Measurements from ENCODE around the gene SLC4A1. TPM values are rescaled to one million over a fixed set of nuclear protein-coding genes. Genes with fewer than 3 reads are reported as not detected.

SLC4A1 gene
- total RNA-seq, 1 donor, result not detected

- Histone ChIP-seq H3K9me3 (ENCODE audit: low read depth, low read length) (no peaks in the 10 kb centered on the region), H3K27ac (ENCODE audit: low read depth, low read length) (peak overlapping the region; percentile 73), H2AFZ (ENCODE audit: low read length) (peak overlapping the region; percentile 94), H3K4me2 (ENCODE audit: insufficient read depth, low read length) (peak overlapping the region; percentile 97), H4K20me1 (ENCODE audit: insufficient read depth, low read length) (peaks cover 3% of the 10 kb centered on the region), H3K4me3 (ENCODE audit: insufficient read depth, low read length) (peak overlapping the region; percentile 87), H3K27me3 (ENCODE audit: insufficient read depth, low read length) (no peaks in the 10 kb centered on the region), H3K4me1 (ENCODE audit: insufficient read depth, low read length) (peaks cover 36% of the 10 kb centered on the region), H3K36me3 (ENCODE audit: insufficient read depth, low read length) (peaks cover 11% of the 10 kb centered on the region), H3K79me2 (ENCODE audit: insufficient read depth, low read length) (peaks cover 25% of the 10 kb centered on the region)
- no peak for TF ChIP-seq CTCF (IDR thresholded peaks at IDR 0.05; ENCODE audit: extremely low read depth, low read depth, low read length)
- DNase-seq (ENCODE audit: insufficient read length, low spot score, missing footprints), result no peak
Observed at GRCh38 chr17:44200478-44201155, 67.3 kb downstream of the SLC4A1 start.

GRCh38 chr17:44199553-44200477, 68.1 kb downstream of the SLC4A1 start, which contains the start of gene ATXN7L3:
Gene ATXN7L3, minus strand, starts transcription at chr17:44199884. Its CDS starts 1,814 bp downstream, at chr17:44198070.
- Histone ChIP-seq H3K27me3 (ENCODE audit: insufficient read depth, low read length) (no peaks in the 10 kb centered on the region), H3K4me3 (ENCODE audit: insufficient read depth, low read length) (peak within 1 kb of the TSS; percentile 87), H3K79me2 (ENCODE audit: insufficient read depth, low read length) (peaks cover 30% of the 10 kb centered on the region), H3K27ac (ENCODE audit: low read depth, low read length) (peak within 1 kb of the TSS; percentile 73), H3K36me3 (ENCODE audit: insufficient read depth, low read length) (peaks cover 19% of the 10 kb centered on the region), H4K20me1 (ENCODE audit: insufficient read depth, low read length) (peaks cover 3% of the 10 kb centered on the region), H3K4me1 (ENCODE audit: insufficient read depth, low read length) (peaks cover 36% of the 10 kb centered on the region), H3K4me2 (ENCODE audit: insufficient read depth, low read length) (peak within 1 kb of the TSS; percentile 97), H2AFZ (ENCODE audit: low read length) (peak within 1 kb of the TSS; percentile 94), H3K9me3 (ENCODE audit: low read depth, low read length) (no peaks in the 10 kb centered on the region)
- TF ChIP-seq CTCF (IDR thresholded peaks at IDR 0.05; ENCODE audit: extremely low read depth, low read depth, low read length), result no peak
- DNase-seq (ENCODE audit: insufficient read length, low spot score, missing footprints), result peak; percentile 100

- no peaks in the 10 kb centered on the region for H3K27me3 ChIP-seq (ENCODE audit: insufficient read depth, low read length)
- H4K20me1 ChIP-seq (ENCODE audit: insufficient read depth, low read length), result peaks cover 3% of the 10 kb centered on the region
- peaks cover 30% of the 10 kb centered on the region for H3K79me2 ChIP-seq (ENCODE audit: insufficient read depth, low read length)
- peak overlapping the region; percentile 15 for H2AFZ ChIP-seq (ENCODE audit: low read length)
- peaks cover 28% of the 10 kb centered on the region for H3K36me3 ChIP-seq (ENCODE audit: insufficient read depth, low read length)
- peak overlapping the region; percentile 87 for H3K4me3 ChIP-seq (ENCODE audit: insufficient read depth, low read length)
- H3K4me1 ChIP-seq (ENCODE audit: insufficient read depth, low read length), result peaks cover 29% of the 10 kb centered on the region
- peak; percentile 98 for DNase-seq (ENCODE audit: insufficient read length, low spot score, missing footprints)
- peak overlapping the region; percentile 91 for H3K4me2 ChIP-seq (ENCODE audit: insufficient read depth, low read length)
- no peaks in the 10 kb centered on the region for H3K9me3 ChIP-seq (ENCODE audit: low read depth, low read length)
- peak overlapping the region; percentile 70 for H3K27ac ChIP-seq (ENCODE audit: low read depth, low read length)
- no peak for TF ChIP-seq CTCF (IDR thresholded peaks at IDR 0.05; ENCODE audit: extremely low read depth, low read depth, low read length)
Observed at GRCh38 chr17:44198721-44199552, 69.0 kb downstream of the SLC4A1 start.

Small RNA genes within 50 kb of the gene (small RNA-seq; reads per million reads assigned to genes)
- gene MIR6782, result not detected
- not detected for gene RF00012
- not detected for gene RN7SL507P
- not detected for gene RNU6-453P

Other genes starting within 250 kb of the SLC4A1 start
- gene LSM12, start 201.5 kb downstream of the SLC4A1 start, total RNA-seq, result 59.0 and 65.4 TPM in 2 replicates
- gene G6PC3, start 197.4 kb downstream of the SLC4A1 start, total RNA-seq, result 19.7 and 23.5 TPM in 2 replicates
- gene HDAC5, start 144.5 kb downstream of the SLC4A1 start, total RNA-seq, result 69.2 and 85.4 TPM in 2 replicates
- 1.8 TPM in 2 replicates for gene HROB, start 126.2 kb downstream of the SLC4A1 start, total RNA-seq
- gene ASB16, start 97.4 kb downstream of the SLC4A1 start, total RNA-seq, result not detected in 2 replicates
- 27.1 and 27.9 TPM in 2 replicates for gene TMUB2, start 81.2 kb downstream of the SLC4A1 start, total RNA-seq
- 34.5 and 38.4 TPM in 2 replicates for gene ATXN7L3, start 68.3 kb downstream of the SLC4A1 start, total RNA-seq
- gene UBTF, start 48.5 kb downstream of the SLC4A1 start, total RNA-seq, result 49.6 and 51.3 TPM in 2 replicates
- under 0.01 TPM in 1 of 2 replicates, not detected in the other for gene RUNDC3A, start 40.5 kb upstream of the SLC4A1 start, total RNA-seq
- 60.1 and 60.7 TPM in 2 replicates for gene SLC25A39, start 56.7 kb upstream of the SLC4A1 start, total RNA-seq
- gene GRN, start 77.2 kb upstream of the SLC4A1 start, total RNA-seq, result 382 and 390 TPM in 2 replicates
- gene FAM171A2, start 95.7 kb upstream of the SLC4A1 start, total RNA-seq, result 3.5 and 4.3 TPM in 2 replicates
- 0.59 TPM in 1 of 2 replicates, not detected in the other for gene ITGA2B, start 121.5 kb upstream of the SLC4A1 start, total RNA-seq
- gene GPATCH8, start 235.3 kb upstream of the SLC4A1 start, total RNA-seq, result 30.6 and 33.3 TPM in 2 replicates